Naive thymus-derived CD4-positive, alpha-beta T cell (primary cell): ENCODE results near the gene TTBK1. TPM values are rescaled to one million over a fixed set of nuclear protein-coding genes. Genes with fewer than 3 reads are reported as not detected.

Experiments
- ATAC-seq: fragments of 150-1000 bp; cut with Tn5 transposase; 2 replicates; pipeline ENCODE4 v1.10.0; 2021; ENCODE audit warnings: mild to moderate bottlenecking, moderate library complexity
- CTCF ChIA-PET: fragments of 350-600 bp; sonication (Branson Sonifier 250); formaldehyde crosslinking; loops from one replicate; lab custom pipeline; 2021; ENCODE audit warnings: antibody characterized with exemption; lab: Charles Lee
- POLR2A ChIA-PET: fragments of 350-600 bp; sonication (Branson Sonifier 250); formaldehyde crosslinking; loops from one replicate; lab custom pipeline; 2021; ENCODE audit warnings: antibody characterized with exemption, inconsistent platforms; lab: Charles Lee
- DNase-seq, 9 donors: peaks; one replicate each; pipeline versions ENCODE4 v3.0.0 to v3.0.0-alpha.2; 2020 to 2022; ENCODE audit warnings: mixed read lengths in 1 of 9
- H3K27ac ChIP-seq: one replicate; pipeline ENCODE4 v1.7.0; 2013; ENCODE audit warnings: mild to moderate bottlenecking, low read depth, low read length, moderate library complexity
- H3K27me3 ChIP-seq, 2 donors: one replicate each; pipeline ENCODE4 v1.7.0; 2013; ENCODE audit warnings: low read length in 2 of 2, mild to moderate bottlenecking in 2 of 2, moderate library complexity in 2 of 2; ENCODE audit not compliant: control insufficient read depth in 2 of 2, insufficient read depth in 2 of 2
- H3K36me3 ChIP-seq, 3 experiments: 1 replicate in 2 of 3; 2 replicates in 1 of 3; pipeline ENCODE4 v1.7.0; 2013; ENCODE audit warnings: low read length in 3 of 3, mild to moderate bottlenecking in 3 of 3, moderate library complexity in 1 of 3; ENCODE audit not compliant: insufficient read depth in 3 of 3, control insufficient read depth in 2 of 3
- H3K4me1 ChIP-seq, 2 donors: one replicate each; pipeline ENCODE4 v1.7.0; 2013; ENCODE audit warnings: low read length in 2 of 2, mild to moderate bottlenecking in 2 of 2, moderate library complexity in 1 of 2; ENCODE audit not compliant: control insufficient read depth in 2 of 2, insufficient read depth in 2 of 2
- H3K4me3 ChIP-seq: 2 replicates; pipeline ENCODE4 v1.7.0; 2013; ENCODE audit warnings: mild to moderate bottlenecking, low read length
- H3K9me3 ChIP-seq, 3 experiments: 1 replicate in 2 of 3; 2 replicates in 1 of 3; pipeline ENCODE4 v1.7.0; 2013; ENCODE audit warnings: low read length in 3 of 3; ENCODE audit not compliant: control insufficient read depth in 2 of 3
- H3K27ac Mint-ChIP-seq, 9 donors: one replicate each; pipeline ENCODE4 v1.8.0; 2020 to 2022; ENCODE audit warnings: mixed read lengths in 9 of 9, mild to moderate bottlenecking in 8 of 9, moderate library complexity in 5 of 9, inconsistent platforms in 2 of 9
- H3K27me3 Mint-ChIP-seq, 5 donors: one replicate each; pipeline ENCODE4 v1.8.0; 2021 to 2022; ENCODE audit warnings: mixed read lengths in 5 of 5, mild to moderate bottlenecking in 1 of 5
- H3K36me3 Mint-ChIP-seq, 5 donors: one replicate each; pipeline ENCODE4 v1.8.0; 2020 to 2022; ENCODE audit warnings: mixed read lengths in 5 of 5, mild to moderate bottlenecking in 3 of 5, inconsistent platforms in 1 of 5
- H3K4me1 Mint-ChIP-seq, 7 donors: one replicate each; pipeline ENCODE4 v1.8.0; 2020 to 2022; ENCODE audit warnings: mixed read lengths in 7 of 7, mild to moderate bottlenecking in 3 of 7, inconsistent platforms in 1 of 7
- H3K4me3 Mint-ChIP-seq, 10 donors: one replicate each; pipeline ENCODE4 v1.8.0; 2020 to 2022; ENCODE audit warnings: mild to moderate bottlenecking in 10 of 10, mixed read lengths in 10 of 10, moderate library complexity in 6 of 10, inconsistent platforms in 2 of 10
- H3K9me3 Mint-ChIP-seq, 11 donors: one replicate each; pipeline ENCODE4 v1.8.0; 2020 to 2022; ENCODE audit warnings: mixed read lengths in 11 of 11, mild to moderate bottlenecking in 4 of 11, inconsistent platforms in 1 of 11, moderate library complexity in 1 of 11
- intact Hi-C, 2 donors: fragments of 100-400 bp; cut with micrococcal nuclease; formaldehyde crosslinking; loops; one replicate each; pipeline ENCODE4 v1.15.1; 2023
- polyA plus RNA-seq, 2 donors: library from polyadenylated mRNA; unstranded; fragments of 300-500 nt; fragmentation: Illumina TruSeq; gene quantifications; one replicate each; pipeline ENCODE4 v1.2.3, GENCODE V29; 2021
- total RNA-seq, 6 experiments: library from RNA in 5 of 6; stranded (reverse) in 5 of 6; gene quantifications; 1 replicate in 5 of 6; 2 replicates in 1 of 6; pipeline ENCODE4 v1.2.3 and lab custom pipeline; 2021 to 2026

The TTBK1 gene
- total and polyA plus RNA-seq, 7 experiments from 2014 or later = 0.05 to 0.29 TPM; not detected in 5

DNA sequence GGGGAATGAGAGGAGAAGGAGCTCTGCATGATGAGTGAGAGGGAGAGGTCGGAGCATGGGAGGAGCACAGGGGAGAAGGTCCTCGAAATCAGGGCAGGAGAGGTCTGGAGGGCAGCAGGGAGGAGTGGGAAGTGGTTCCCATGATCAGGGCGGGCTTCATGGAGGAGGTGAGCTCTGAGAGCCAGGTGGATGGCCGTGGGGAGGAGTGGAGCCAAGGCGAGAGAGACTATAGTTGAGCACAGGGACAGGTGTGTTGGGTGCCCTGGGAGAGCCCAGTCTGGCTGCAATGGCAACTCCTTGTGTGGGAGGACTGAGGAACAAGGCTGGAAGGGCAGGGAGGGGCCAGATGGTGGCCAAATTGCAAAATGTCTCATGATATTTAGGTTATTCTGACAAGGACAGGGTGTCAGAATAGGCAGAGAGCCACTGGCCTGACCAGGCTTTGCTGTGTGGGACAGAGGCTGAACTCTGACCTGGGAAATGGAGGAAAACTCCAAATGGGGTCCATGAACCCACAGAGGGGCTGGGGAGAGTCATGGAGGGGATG lies 21.4 kb downstream of the TTBK1 start:
- H3K4me3 Mint-ChIP-seq = no peak overlapping the region
- H3K27me3 Mint-ChIP-seq = peaks cover 0 to 24% (median 4%) of the 10 kb centered on the region in 5 donors
- no peak for ATAC-seq
- H3K9me3 Mint-ChIP-seq = no peaks in the 10 kb centered on the region
- no peak overlapping the region for H3K27ac Mint-ChIP-seq
- Histone ChIP-seq H3K27ac (no peak overlapping the region), H3K27me3 (no peaks in the 10 kb centered on the region), H3K36me3 (no peaks in the 10 kb centered on the region), H3K4me1 (no peaks in the 10 kb centered on the region), H3K4me3 (no peak overlapping the region), H3K9me3 (no peaks in the 10 kb centered on the region)
- H3K36me3 Mint-ChIP-seq = no peaks in the 10 kb centered on the region
- no peak for DNase-seq
- ChIA-PET CTCF (interaction anchor here (1.1 to 1.3 kb wide), 2 partner anchors 233 to 241 kb away, joined by 3 to 8 read pairs; no protein-coding TSS in a partner anchor), POLR2A (interaction anchor here (0.8 kb wide), 1 partner anchor 55 kb away, joined by 3 read pairs; no protein-coding TSS in a partner anchor)
- H3K4me1 Mint-ChIP-seq = peaks cover 0 to 18% (median 6%) of the 10 kb centered on the region in 7 donors
- intact Hi-C loops = loop anchor here (5.0 to 10.0 kb wide), 2 partner anchors 43 to 70 kb away; partner anchors contain the start of gene CRIP3 (in 1 of the 2)

DNA sequence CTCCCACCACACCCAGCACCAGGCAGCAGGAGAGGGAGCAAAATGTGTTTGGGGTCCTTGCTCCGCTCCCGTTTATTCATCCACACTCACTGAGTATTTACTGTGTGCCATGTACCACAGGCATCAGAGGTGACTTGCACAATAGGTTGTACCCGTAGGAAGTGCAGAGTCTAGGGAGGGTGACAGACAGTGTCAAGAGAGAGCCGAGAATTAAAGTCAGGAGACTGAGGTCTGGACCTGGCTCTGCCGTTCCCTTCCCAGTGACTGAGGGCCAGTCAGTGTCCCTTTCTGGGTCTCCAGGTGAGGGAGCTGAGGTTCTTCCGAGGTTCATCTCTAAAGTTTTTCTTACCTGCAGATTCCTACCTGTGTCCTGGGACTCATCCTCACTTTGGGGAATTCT lies 22.3 kb downstream of the TTBK1 start:
- Histone ChIP-seq H3K27me3 (no peaks in the 10 kb centered on the region), H3K4me3 (no peak overlapping the region), H3K27ac (no peak overlapping the region), H3K4me1 (no peaks in the 10 kb centered on the region), H3K9me3 (no peaks in the 10 kb centered on the region), H3K36me3 (no peaks in the 10 kb centered on the region)
- H3K9me3 Mint-ChIP-seq = no peaks in the 10 kb centered on the region
- peaks cover 0 to 25% (median 6%) of the 10 kb centered on the region in 7 donors for H3K4me1 Mint-ChIP-seq
- DNase-seq (no peak), ATAC-seq (no peak)
- peaks cover 0 to 31% (median 4%) of the 10 kb centered on the region in 5 donors for H3K27me3 Mint-ChIP-seq
- no peak overlapping the region for H3K27ac Mint-ChIP-seq
- intact Hi-C loops = loop anchor here in 1 of 2 donors (10.0 kb wide), 1 partner anchor 69 kb away; no protein-coding TSS in a partner anchor
- POLR2A ChIA-PET = interaction anchor here (0.8 kb wide), 1 partner anchor 55 kb away, joined by 3 read pairs; no protein-coding TSS in a partner anchor
- H3K36me3 Mint-ChIP-seq = no peaks in the 10 kb centered on the region
- no peak overlapping the region for H3K4me3 Mint-ChIP-seq
- CTCF ChIA-PET = interaction anchor here (1.0 to 1.3 kb wide), 2 partner anchors 132 to 240 kb away, joined by 4 to 8 read pairs; no protein-coding TSS in a partner anchor

DNA sequence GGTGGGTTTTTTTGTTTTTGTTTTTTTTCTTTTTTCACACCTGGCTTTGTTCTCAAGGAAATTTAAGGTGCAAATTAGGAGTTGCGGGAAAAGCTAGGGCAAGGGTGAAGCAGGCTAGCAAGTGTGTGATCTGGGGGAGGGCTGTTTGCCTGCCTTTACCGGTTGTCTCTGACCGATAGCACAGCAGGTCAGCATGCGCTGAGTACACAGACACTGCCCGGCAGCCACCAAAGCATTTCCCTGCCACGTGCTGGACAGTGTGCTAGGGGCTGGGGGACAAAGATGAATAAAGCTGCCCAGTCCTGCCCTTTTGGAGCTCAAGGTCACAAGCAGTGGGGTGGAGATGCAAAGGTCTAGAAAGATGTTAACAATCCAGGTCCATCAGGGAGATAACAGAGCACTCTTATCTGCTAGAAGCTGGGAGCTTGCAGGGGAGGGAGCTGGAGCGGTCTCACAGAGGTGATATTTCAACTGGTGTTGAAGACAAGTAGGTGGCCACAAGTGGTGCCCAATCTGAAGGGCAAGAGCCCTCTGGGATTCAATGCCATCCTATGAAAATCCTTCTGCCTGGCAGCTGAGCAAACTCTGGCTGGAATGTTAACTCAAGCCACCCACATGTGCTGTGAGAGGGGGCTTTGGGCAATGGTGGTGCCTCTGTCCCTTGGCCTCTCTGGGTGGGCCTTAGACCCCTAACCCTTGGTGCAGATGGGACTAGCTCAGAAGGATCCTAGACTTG lies 24.5 kb downstream of the TTBK1 start:
- H3K4me1 Mint-ChIP-seq = peaks cover 0 to 18% (median 6%) of the 10 kb centered on the region in 7 donors
- H3K36me3 Mint-ChIP-seq = no peaks in the 10 kb centered on the region
- no peak overlapping the region for H3K4me3 ChIP-seq
- H3K36me3 ChIP-seq = no peaks in the 10 kb centered on the region
- no peaks in the 10 kb centered on the region for H3K9me3 ChIP-seq
- peak overlapping the region in 2 of 10 donors; percentile 6 to 16 for H3K4me3 Mint-ChIP-seq
- H3K27ac ChIP-seq = no peak overlapping the region
- H3K27me3 Mint-ChIP-seq = peaks cover 0 to 45% (median 4%) of the 10 kb centered on the region in 5 donors
- intact Hi-C loops = loop anchor here in 1 of 2 donors (10.0 kb wide), 1 partner anchor 67 kb away; no protein-coding TSS in a partner anchor
- no peaks in the 10 kb centered on the region for H3K9me3 Mint-ChIP-seq
- POLR2A ChIA-PET = interaction anchor here (0.6 kb wide), 1 partner anchor 430 kb away, joined by 3 read pairs; no protein-coding TSS in a partner anchor
- ATAC-seq (no peak), DNase-seq (no peak)
- CTCF ChIA-PET = interaction anchor here (1.0 to 1.3 kb wide), 4 partner anchors 38 to 240 kb away, joined by 3 to 5 read pairs (median 4); partner anchors contain the start of gene ZNF318
- H3K27me3 ChIP-seq = no peaks in the 10 kb centered on the region
- H3K4me1 ChIP-seq = no peaks in the 10 kb centered on the region
- no peak overlapping the region for H3K27ac Mint-ChIP-seq

DNA sequence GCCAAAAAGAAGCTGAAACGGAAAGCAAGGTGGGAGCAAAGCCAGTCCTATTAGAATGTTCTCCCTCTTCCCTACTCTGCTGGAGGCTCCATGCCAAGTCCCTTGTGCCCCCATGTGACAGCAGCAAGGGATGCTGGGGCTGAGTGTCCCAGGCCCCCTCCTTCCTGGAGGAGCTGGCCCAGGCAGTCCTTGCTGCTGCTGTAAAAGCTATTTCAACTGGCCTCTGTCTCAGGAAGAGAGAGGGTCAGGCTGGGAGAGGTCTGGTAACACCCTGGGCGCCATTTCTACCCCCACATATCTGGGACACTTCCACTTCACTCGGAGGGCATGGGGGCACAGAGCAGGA lies 25.0 kb downstream of the TTBK1 start:
- no peak overlapping the region for H3K4me3 ChIP-seq
- Mint-ChIP-seq H3K36me3 (no peaks in the 10 kb centered on the region), H3K27ac (no peak overlapping the region), H3K4me1 (peaks cover 0 to 17% (median 6%) of the 10 kb centered on the region in 7 donors), H3K27me3 (peaks cover 0 to 51% (median 4%) of the 10 kb centered on the region in 5 donors), H3K4me3 (peak overlapping the region in 3 of 10 donors; percentile 6 to 60 (median 16)), H3K9me3 (no peaks in the 10 kb centered on the region)
- intact Hi-C loops = loop anchor here in 1 of 2 donors (10.0 kb wide), 1 partner anchor 66 kb away; no protein-coding TSS in a partner anchor
- ATAC-seq (no peak), DNase-seq (no peak)
- ChIA-PET POLR2A (interaction anchor here (1.0 kb wide), 1 partner anchor 102 kb away, joined by 3 read pairs; the partner anchor contains the start of gene ZNF318), CTCF (interaction anchor here (1.0 to 1.3 kb wide), 4 partner anchors 38 to 239 kb away, joined by 3 to 5 read pairs (median 4); partner anchors contain the start of gene ZNF318)
- H3K4me1 ChIP-seq = no peaks in the 10 kb centered on the region
- no peaks in the 10 kb centered on the region for H3K27me3 ChIP-seq
- no peak overlapping the region for H3K27ac ChIP-seq
- H3K9me3 ChIP-seq = no peaks in the 10 kb centered on the region
- H3K36me3 ChIP-seq = no peaks in the 10 kb centered on the region

DNA sequence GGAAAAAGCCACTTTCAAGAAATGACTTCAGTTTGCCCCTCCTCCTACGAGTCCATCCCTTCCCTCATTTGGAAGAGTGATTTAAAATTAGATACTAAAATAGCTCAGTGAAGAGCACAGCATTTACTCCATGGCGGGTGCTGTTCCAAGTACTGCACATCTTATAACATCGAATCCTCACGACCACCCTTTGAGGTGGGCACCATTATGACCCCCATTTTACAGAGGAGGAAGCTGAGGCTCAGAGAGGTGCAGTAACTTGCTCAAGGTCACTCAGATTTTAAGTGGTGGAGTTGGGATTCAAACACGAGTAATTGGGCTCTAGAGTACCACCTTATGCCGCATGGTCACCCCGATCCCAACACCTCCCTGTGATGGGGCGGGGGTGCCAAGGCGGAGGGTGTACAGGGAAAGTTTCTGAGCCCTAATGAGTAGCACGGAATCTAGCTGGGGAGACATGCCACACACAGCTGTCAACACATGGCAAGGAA lies 25.5 kb downstream of the TTBK1 start:
- DNase-seq (no peak), ATAC-seq (no peak)
- intact Hi-C loops = loop anchor here (1.0 to 10.0 kb wide), 2 partner anchors 22 to 66 kb away; no protein-coding TSS in a partner anchor
- CTCF ChIA-PET = interaction anchor here (1.3 kb wide), 3 partner anchors 39 to 239 kb away, joined by 4 to 5 read pairs (median 4); partner anchors contain the start of gene ZNF318
- Mint-ChIP-seq H3K9me3 (no peaks in the 10 kb centered on the region), H3K4me3 (peak overlapping the region; percentile 60 to 84 (median 78)), H3K36me3 (no peaks in the 10 kb centered on the region), H3K27ac (peak overlapping the region in 3 of 9 donors; percentile 21 to 41 (median 40)), H3K4me1 (peaks cover 0 to 17% (median 6%) of the 10 kb centered on the region in 7 donors), H3K27me3 (peaks cover 0 to 56% (median 4%) of the 10 kb centered on the region in 5 donors)
- peak overlapping the region; percentile 50 for H3K4me3 ChIP-seq
- H3K27ac ChIP-seq = no peak overlapping the region
- no peaks in the 10 kb centered on the region for H3K36me3 ChIP-seq
- H3K9me3 ChIP-seq = no peaks in the 10 kb centered on the region
- no peaks in the 10 kb centered on the region for H3K27me3 ChIP-seq
- no peaks in the 10 kb centered on the region for H3K4me1 ChIP-seq
- POLR2A ChIA-PET = interaction anchor here (0.5 to 1.0 kb wide), 2 partner anchors 101 to 272 kb away, joined by 3 to 4 read pairs; partner anchors contain the start of gene ZNF318
